Measurements from ENCODE around the gene PVRIG.
"Not testable (repeated sequence)": the region's sequence is repeated elsewhere in the genome, so short reads cannot be mapped to it uniquely, and the experiment has no call there.

DNA sequence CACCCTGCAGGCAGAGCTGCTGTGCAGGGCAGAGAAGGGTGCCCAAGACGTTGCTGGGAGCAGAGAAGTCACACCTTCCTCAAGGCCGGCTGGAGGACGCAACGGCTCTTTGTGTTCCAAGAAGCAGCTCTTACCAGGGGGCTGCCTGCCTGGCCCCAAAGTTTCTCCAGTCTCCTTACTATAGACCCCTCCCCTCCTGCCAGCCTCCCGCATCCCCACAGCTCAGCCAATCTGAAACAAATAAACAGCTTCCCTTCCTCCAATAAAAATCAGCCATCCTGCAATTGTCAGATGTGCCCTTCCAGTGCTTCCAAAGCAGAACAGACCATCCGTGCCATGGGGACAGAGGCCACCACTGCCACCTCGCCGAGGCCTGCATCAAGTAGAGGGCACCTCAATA is 40.2 kb downstream of the PVRIG start:
- TF ChIP-seq, protein P1, sequence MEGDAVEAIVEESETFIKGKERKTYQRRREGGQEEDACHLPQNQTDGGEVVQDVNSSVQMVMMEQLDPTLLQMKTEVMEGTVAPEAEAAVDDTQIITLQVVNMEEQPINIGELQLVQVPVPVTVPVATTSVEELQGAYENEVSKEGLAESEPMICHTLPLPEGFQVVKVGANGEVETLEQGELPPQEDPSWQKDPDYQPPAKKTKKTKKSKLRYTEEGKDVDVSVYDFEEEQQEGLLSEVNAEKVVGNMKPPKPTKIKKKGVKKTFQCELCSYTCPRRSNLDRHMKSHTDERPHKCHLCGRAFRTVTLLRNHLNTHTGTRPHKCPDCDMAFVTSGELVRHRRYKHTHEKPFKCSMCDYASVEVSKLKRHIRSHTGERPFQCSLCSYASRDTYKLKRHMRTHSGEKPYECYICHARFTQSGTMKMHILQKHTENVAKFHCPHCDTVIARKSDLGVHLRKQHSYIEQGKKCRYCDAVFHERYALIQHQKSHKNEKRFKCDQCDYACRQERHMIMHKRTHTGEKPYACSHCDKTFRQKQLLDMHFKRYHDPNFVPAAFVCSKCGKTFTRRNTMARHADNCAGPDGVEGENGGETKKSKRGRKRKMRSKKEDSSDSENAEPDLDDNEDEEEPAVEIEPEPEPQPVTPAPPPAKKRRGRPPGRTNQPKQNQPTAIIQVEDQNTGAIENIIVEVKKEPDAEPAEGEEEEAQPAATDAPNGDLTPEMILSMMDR (IDR thresholded peaks at IDR 0.05; ENCODE audit: low read depth, low read length), result not testable (repeated sequence)
- TF ChIP-seq POLR2A (IDR thresholded peaks at IDR 0.05; ENCODE audit: extremely low read depth, insufficient read length), result not testable (repeated sequence)
- TF ChIP-seq, protein P2, sequence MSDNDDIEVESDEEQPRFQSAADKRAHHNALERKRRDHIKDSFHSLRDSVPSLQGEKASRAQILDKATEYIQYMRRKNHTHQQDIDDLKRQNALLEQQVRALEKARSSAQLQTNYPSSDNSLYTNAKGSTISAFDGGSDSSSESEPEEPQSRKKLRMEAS (IDR thresholded peaks at IDR 0.05; ENCODE audit: low read depth, low read length), result not testable (repeated sequence)

All from NB4 (cell line).